ENCODE results near the gene PITHD1. TPM values are rescaled to one million over a fixed set of nuclear protein-coding genes. Genes with fewer than 3 reads are reported as not detected.
"Not testable (repeated sequence)": the region's sequence is repeated elsewhere in the genome, so short reads cannot be mapped to it uniquely, and the experiment has no call there.

The PITHD1 gene
- total RNA-seq, 2 experiments from 2014 or later: 64.0 to 64.5 TPM

DNA sequence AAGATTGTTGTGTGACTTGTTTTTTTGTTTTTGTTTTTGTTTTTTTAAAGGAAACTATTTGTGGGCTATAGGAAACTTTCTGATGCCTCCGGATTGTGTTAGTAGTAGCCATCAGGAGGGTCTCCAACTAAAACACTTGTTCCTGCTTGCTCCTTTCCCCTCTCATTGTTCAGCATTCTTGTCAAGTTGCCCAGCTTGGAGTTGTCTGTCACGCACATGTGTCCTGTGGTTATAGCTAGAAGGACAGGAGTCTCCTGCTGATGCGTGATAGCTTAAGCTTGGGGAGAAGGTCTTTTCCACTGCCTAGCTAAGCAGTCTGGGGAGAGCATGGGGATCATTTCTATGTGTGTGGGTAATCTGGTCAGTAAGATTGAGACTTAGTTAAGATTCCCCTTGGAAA lies 9.5 kb downstream of the PITHD1 start:
- Mint-ChIP-seq H3K27me3 (no peaks in the 10 kb centered on the region), H3K27ac (no peak overlapping the region), H3K36me3 (peaks cover 31% of the 10 kb centered on the region), H3K4me1 (peaks cover 9% of the 10 kb centered on the region), H3K4me3 (no peak overlapping the region), H3K9me3 (no peaks in the 10 kb centered on the region)
- no peak for DNase-seq
- ATAC-seq (ENCODE audit: low read depth): no peak
- POLR2A ChIA-PET: interaction anchor here (1.0 to 1.4 kb wide), 2 partner anchors 11 to 13 kb away, joined by 3 to 4 read pairs; partner anchors contain the start of gene GALE

DNA sequence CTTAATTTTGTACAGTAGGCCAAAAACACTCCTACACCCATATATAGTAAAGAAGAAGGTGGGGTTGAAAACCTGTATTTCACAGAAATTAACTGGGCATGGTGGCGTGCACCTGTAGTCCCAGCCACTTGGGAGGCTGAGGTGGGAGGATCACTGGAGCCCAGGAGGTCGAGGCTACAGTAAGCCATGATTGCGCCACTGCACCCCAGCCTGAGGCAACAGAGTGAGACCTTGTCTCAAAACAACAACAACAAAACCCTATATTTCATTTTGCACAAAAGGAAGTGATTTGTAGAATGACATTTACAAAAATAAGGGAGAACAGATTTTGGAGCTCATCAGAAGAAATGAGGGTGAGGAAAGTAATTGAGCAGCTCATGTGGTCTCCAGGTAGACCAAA lies 10.5 kb downstream of the PITHD1 start:
- Mint-ChIP-seq H3K27me3 (no peaks in the 10 kb centered on the region), H3K4me1 (peaks cover 12% of the 10 kb centered on the region), H3K36me3 (peaks cover 31% of the 10 kb centered on the region), H3K9me3 (no peaks in the 10 kb centered on the region), H3K27ac (no peak overlapping the region), H3K4me3 (no peak overlapping the region)
- DNase-seq (no peak), ATAC-seq (ENCODE audit: low read depth) (no peak)
- POLR2A ChIA-PET: interaction anchor here (1.0 to 3.9 kb wide), 3 partner anchors 9 to 12 kb away, joined by 3 to 62 read pairs (median 4); partner anchors contain the start of genes GALE and PITHD1

DNA sequence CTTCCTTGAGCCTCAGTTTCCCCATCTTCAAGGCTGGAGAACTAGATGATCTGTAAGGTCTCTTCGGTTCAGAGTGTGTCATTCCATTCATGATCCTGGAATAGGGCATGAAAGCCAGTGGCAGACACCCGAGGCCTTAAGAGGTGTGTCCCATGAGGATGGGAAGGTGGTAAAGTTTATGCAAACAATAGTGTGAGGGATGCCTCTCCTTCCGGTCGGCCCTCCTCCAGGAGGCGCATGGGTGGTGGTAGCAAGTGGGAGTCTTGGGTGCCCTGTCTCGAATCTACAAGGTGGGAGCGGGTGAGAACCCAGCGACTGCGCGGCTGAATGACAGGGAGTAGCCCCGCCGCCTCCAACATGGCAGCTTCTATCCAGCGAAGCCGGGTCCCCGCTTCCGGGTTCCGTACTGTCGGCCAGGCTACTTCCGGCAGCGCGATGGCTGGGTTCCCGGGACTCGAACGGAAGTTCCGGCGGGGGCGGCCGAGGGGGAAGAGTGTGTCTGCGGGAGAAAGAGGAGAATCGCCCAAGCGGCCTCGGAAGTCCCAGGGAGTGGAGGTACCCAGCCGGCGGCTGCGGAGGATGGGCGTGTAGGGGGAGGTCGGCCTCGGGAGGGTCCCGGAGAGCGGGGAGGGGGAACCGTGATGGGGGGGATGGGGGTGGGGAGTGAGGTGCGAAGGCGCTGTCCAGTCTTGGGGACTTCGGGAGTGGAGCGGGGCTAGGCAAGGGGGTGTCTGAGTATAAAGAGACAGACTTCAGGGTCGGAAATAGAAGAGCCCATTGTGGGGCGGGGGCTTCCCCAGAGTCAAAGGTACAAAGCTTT lies 12.7 kb downstream of the PITHD1 start, which contains the start of gene LYPLA2:
TSS of gene LYPLA2 (plus strand) at position 450 of the 820 bp plus-strand sequence. CDS start 1,538 bp downstream, outside the sequence.
- DNase-seq (peak; percentile 87), ATAC-seq (ENCODE audit: low read depth) (peak; percentile 92)
- peak within 1 kb of the TSS; percentile 98 for H3K4me3 Mint-ChIP-seq
- peak within 1 kb of the TSS; percentile 98 for H3K27ac Mint-ChIP-seq
- no peaks in the 10 kb centered on the region for H3K27me3 Mint-ChIP-seq
- H3K4me1 Mint-ChIP-seq: peaks cover 12% of the 10 kb centered on the region
- POLR2A ChIA-PET: interaction anchor here (0.7 to 3.9 kb wide), 8 partner anchors 10 to 263 kb away, joined by 3 to 62 read pairs (median 4); partner anchors contain the start of genes ELOA, GALE, HMGCL and PITHD1
- no peaks in the 10 kb centered on the region for H3K9me3 Mint-ChIP-seq
- H3K36me3 Mint-ChIP-seq: peaks cover 31% of the 10 kb centered on the region

DNA sequence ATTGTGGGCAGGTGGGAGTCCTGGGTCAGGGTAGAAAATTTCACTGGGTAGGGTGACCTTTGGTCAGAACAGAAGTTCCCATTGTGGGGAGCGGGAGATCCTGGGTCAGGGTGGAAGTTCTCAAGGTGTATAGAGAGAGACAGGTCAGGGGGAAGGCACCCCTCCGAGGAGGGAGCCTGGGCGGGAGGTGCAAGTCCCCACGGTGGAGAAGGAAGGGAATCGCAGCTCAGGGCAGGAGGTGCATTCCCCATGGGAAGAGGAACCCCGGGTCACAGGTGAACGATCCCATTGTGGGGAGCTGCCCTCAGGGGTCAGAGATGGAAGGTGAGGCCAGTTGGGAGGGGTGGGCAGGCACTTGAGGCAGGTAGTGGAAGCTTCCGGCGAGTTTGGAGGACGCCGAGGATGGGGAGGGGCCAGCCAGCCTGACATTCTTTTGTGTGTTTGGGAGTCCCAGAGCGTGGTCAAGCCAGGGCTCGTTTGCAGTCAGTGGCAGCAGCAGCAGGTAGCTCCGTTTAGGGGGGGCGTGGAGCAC lies 13.4 kb downstream of the PITHD1 start:
- Mint-ChIP-seq H3K36me3 (peaks cover 28% of the 10 kb centered on the region), H3K27ac (peak overlapping the region; percentile 98), H3K27me3 (no peaks in the 10 kb centered on the region), H3K9me3 (no peaks in the 10 kb centered on the region), H3K4me1 (peaks cover 12% of the 10 kb centered on the region), H3K4me3 (peak overlapping the region; percentile 98)
- DNase-seq (peak; percentile 56), ATAC-seq (ENCODE audit: low read depth) (peak; percentile 37)
- POLR2A ChIA-PET: interaction anchor here (0.7 to 3.9 kb wide), 7 partner anchors 9 to 263 kb away, joined by 3 to 62 read pairs (median 4); partner anchors contain the start of genes ELOA, GALE, HMGCL and PITHD1

DNA sequence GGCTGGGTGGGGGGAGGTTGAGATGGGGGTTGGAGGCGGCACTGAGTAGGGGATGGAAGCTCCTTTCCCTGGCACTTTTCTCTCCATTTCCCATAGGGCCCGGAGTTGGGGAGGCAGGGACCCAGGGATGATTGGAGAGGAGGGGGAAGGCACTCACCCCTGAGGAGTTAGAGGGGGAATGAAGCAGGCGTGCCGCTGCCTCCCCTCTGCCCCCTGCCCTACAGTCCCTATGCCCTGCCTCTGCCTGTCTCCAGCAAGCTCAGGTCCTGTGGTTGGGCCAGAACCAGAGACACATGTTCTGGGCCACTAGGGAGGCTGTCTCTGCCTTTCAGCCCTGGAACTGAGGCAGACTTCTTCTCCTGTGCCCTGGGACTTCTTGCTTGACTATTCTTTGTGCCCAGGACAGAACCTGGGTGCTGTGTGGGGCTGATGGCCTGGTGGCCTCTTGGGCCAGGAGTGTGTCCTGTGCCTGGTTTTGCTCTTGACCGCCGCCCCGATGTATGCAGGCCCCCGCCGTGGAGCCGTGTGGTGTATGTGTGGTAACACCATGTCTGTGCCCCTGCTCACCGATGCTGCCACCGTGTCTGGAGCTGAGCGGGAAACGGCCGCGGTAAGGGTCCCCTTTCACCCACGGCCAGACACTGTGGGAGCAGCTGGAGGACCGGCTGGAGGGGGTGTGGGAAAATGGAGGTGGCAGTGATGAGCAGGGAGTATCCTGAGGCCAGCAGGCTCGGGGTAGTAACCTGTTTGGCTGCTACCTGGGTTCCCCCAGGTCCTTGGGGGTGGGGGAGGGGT lies 14.1 kb downstream of the PITHD1 start:
- no peaks in the 10 kb centered on the region for H3K27me3 Mint-ChIP-seq
- POLR2A ChIA-PET: interaction anchor here (1.3 to 3.9 kb wide), 5 partner anchors 9 to 264 kb away, joined by 3 to 62 read pairs (median 12); partner anchors contain the start of genes GALE, PITHD1, PNRC2 and RPL11
- H3K9me3 Mint-ChIP-seq: no peaks in the 10 kb centered on the region
- peaks cover 23% of the 10 kb centered on the region for H3K36me3 Mint-ChIP-seq
- H3K4me3 Mint-ChIP-seq: peak overlapping the region; percentile 98
- ATAC-seq (ENCODE audit: low read depth): no peak
- peak overlapping the region; percentile 98 for H3K27ac Mint-ChIP-seq
- DNase-seq: no peak
- H3K4me1 Mint-ChIP-seq: peaks cover 12% of the 10 kb centered on the region

DNA sequence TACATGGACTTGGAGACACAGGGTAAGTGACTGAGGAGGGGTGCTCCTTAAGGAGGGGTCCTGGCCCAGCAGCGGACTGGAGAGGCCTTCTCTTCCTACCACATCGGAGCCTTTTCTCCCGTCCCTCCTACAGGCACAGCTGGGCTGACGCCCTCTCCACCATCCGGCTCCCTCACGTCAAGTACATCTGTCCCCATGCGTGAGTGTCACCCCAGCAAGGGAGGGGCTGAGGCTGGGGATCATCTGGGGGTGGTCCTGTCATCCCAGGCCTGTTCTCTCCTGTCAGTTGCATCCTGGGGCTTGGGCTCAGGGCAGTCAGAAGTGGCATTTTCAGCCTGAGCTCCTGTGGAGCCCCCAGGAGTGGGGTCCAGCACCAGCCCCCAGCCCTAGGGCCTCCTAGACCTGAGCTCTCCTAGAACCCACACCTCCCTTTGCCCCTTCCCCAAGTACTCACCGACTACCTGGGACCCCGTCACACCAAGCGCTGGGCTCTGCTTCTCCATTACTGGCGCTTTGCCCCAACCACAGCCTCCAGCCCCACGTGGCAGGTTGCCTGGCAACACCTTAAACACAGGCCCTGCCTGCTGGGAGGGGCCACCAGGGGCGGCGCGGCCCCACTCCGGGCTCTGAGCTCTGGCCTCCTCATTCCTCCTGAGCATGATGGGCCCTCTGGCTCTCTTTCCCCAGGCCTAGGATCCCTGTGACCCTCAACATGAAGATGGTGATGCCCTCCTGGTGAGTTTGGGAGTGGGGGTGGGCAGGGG lies 15.0 kb downstream of the PITHD1 start:
- Mint-ChIP-seq H3K4me3 (peak overlapping the region; percentile 40), H3K4me1 (peaks cover 12% of the 10 kb centered on the region), H3K27ac (no peak overlapping the region), H3K27me3 (no peaks in the 10 kb centered on the region), H3K9me3 (no peaks in the 10 kb centered on the region), H3K36me3 (peaks cover 16% of the 10 kb centered on the region)
- DNase-seq (peak; percentile 45), ATAC-seq (ENCODE audit: low read depth) (no peak)
- POLR2A ChIA-PET: interaction anchor here (0.7 kb wide), 1 partner anchor 166 kb away, joined by 3 read pairs; the partner anchor contains the start of gene PNRC2

- POLR2A ChIA-PET: interaction anchor here (0.7 kb wide), 1 partner anchor 165 kb away, joined by 3 read pairs; the partner anchor contains the start of gene PNRC2
These were observed 15.9 kb downstream of the PITHD1 start for GRCh38 chr1:23793861-23794731.

GRCh38 chr1:23794732-23795182 lies 16.5 kb downstream of the PITHD1 start:
- H3K4me3 Mint-ChIP-seq; H3K27ac Mint-ChIP-seq; ATAC-seq (ENCODE audit: low read depth); DNase-seq; POLR2A ChIA-PET; H3K9me3 Mint-ChIP-seq; H3K36me3 Mint-ChIP-seq; H3K27me3 Mint-ChIP-seq: not testable (repeated sequence)
- peaks cover 20% of the 10 kb centered on the region for H3K4me1 Mint-ChIP-seq

More at GRCh38 chr1:23793861-23794731, 15.9 kb downstream of the PITHD1 start:
- no peak for DNase-seq
- Mint-ChIP-seq H3K36me3 (peaks cover 10% of the 10 kb centered on the region), H3K9me3 (no peaks in the 10 kb centered on the region), H3K27ac (no peak overlapping the region), H3K4me1 (peaks cover 17% of the 10 kb centered on the region), H3K4me3 (no peak overlapping the region), H3K27me3 (no peaks in the 10 kb centered on the region)
- ATAC-seq (ENCODE audit: low read depth): no peak

GRCh38 chr1:23795676-23796465 lies 17.7 kb downstream of the PITHD1 start:
- POLR2A ChIA-PET: no interaction called here
- Mint-ChIP-seq H3K36me3 (peaks cover 10% of the 10 kb centered on the region), H3K27me3 (no peaks in the 10 kb centered on the region), H3K27ac (no peak overlapping the region), H3K4me1 (peaks cover 22% of the 10 kb centered on the region), H3K9me3 (no peaks in the 10 kb centered on the region), H3K4me3 (no peak overlapping the region)
- ATAC-seq (ENCODE audit: low read depth): no peak
- no peak for DNase-seq

- DNase-seq (no peak), ATAC-seq (ENCODE audit: low read depth) (no peak)
- H3K4me3 Mint-ChIP-seq: no peak overlapping the region
- no peak overlapping the region for H3K27ac Mint-ChIP-seq
- POLR2A ChIA-PET: interaction anchor here (0.5 kb wide), 2 partner anchors 29 to 42 kb away, joined by 3 read pairs; partner anchors contain the start of gene HMGCL
- no peaks in the 10 kb centered on the region for H3K27me3 Mint-ChIP-seq
- H3K4me1 Mint-ChIP-seq: peaks cover 20% of the 10 kb centered on the region
- H3K36me3 Mint-ChIP-seq: peaks cover 4% of the 10 kb centered on the region
- no peaks in the 10 kb centered on the region for H3K9me3 Mint-ChIP-seq
These were observed 18.5 kb downstream of the PITHD1 start for GRCh38 chr1:23796466-23797271.

Data from activated naive CD8-positive, alpha-beta T cell treated with anti-CD3 and anti-CD28 coated beads, Interleukin-2, amount 10 ng/mL, durations not matched to agents 7 days and 5 days (primary cell).